ENCODE results near the gene TRAK1. TPM values are rescaled to one million over a fixed set of nuclear protein-coding genes. Genes with fewer than 3 reads are reported as not detected.

TRAK1 gene
- polyA plus RNA-seq, 1 donor (not counting 4 experiments of a cell fraction or from before 2014, with no cell fraction given), result 58.2 TPM

DNA sequence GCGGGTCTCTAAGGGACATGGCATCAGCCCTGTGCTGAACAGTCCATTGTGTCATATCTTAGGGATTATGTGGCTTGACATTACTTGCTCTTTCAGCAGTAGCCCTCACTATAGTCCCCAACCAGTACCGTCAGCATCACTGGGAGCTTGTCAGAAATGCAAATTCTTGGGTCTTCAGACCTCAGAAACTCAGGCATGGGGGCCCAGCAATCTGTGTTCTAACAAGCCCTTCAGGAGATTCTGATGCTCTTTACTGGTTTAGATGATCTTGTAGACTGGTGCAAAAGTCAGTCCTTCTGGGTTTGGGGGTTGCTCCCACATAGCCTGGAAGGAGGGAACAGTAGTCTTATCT lies 39.0 kb upstream of the TRAK1 start:
- Histone ChIP-seq H4K20me1 (ENCODE audit: control insufficient read depth, extremely low read depth, insufficient read depth, low read length) (no peaks in the 10 kb centered on the region), H3K79me2 (ENCODE audit: control insufficient read depth, insufficient read depth, low read length) (peaks cover 65% of the 10 kb centered on the region), H3K9me1 (ENCODE audit: control insufficient read depth, extremely low read depth, insufficient read depth, low read length) (no peaks in the 10 kb centered on the region), H3K27me3 (ENCODE audit: control insufficient read depth, extremely low read depth, insufficient read depth, low read length) (no peaks in the 10 kb centered on the region), H3K27ac (ENCODE audit: control insufficient read depth, insufficient read depth, low read length) (no peak overlapping the region), H2AFZ (ENCODE audit: control insufficient read depth, low read length) (no peak overlapping the region), H3K4me2 (ENCODE audit: control insufficient read depth, extremely low read depth, insufficient read depth, low read depth, low read length) (no peak overlapping the region), H3K9ac (ENCODE audit: control insufficient read depth, extremely low read depth, insufficient read depth, low read length) (no peak overlapping the region), H3K4me1 (ENCODE audit: control insufficient read depth, extremely low read depth, insufficient read depth, low read length) (peaks cover 35% of the 10 kb centered on the region), H3K4me3 (ENCODE audit: control insufficient read depth in 2 of 3, extremely low read depth in 1 of 3, insufficient read depth in 2 of 3, low read depth in 1 of 3, low read length in 3 of 3) (no peak overlapping the region), H3K9me3 (ENCODE audit: control insufficient read depth, low read depth, low read length) (no peaks in the 10 kb centered on the region), H3K36me3 (ENCODE audit: control insufficient read depth in 2 of 2, extremely low read depth in 1 of 2, insufficient read depth in 2 of 2, low read length in 2 of 2) (no peaks in the 10 kb centered on the region)
- TF ChIP-seq EZH2 (IDR thresholded peaks at IDR 0.05; ENCODE audit: low read length), result no peak
- no peak for TF ChIP-seq CTCF (optimal IDR thresholded peaks at IDR 0.05 in 1 of 3, IDR thresholded peaks at IDR 0.05 in 1 of 3, conservative IDR thresholded peaks at IDR 0.05 in 1 of 3; ENCODE audit: extremely low read depth in 1 of 3, insufficient read depth in 2 of 3, low read length in 3 of 3)
- no peak for FAIRE-seq
- dilution Hi-C loops (cut with MboI; ENCODE audit: extremely low pct_ligation_motif_present, low sequenced_read_pairs), result no loop called here
- DNase-seq (ENCODE audit: low read depth, low spot score), result no peak

- H4K20me1 ChIP-seq (ENCODE audit: control insufficient read depth, extremely low read depth, insufficient read depth, low read length), result no peaks in the 10 kb centered on the region
- H3K27ac ChIP-seq (ENCODE audit: control insufficient read depth, insufficient read depth, low read length), result peak overlapping the region; percentile 42
- no peaks in the 10 kb centered on the region for H3K27me3 ChIP-seq (ENCODE audit: control insufficient read depth, extremely low read depth, insufficient read depth, low read length)
- no peak overlapping the region for H3K4me3 ChIP-seq (ENCODE audit: control insufficient read depth in 2 of 3, extremely low read depth in 1 of 3, insufficient read depth in 2 of 3, low read depth in 1 of 3, low read length in 3 of 3)
- no peaks in the 10 kb centered on the region for H3K9me1 ChIP-seq (ENCODE audit: control insufficient read depth, extremely low read depth, insufficient read depth, low read length)
- no peaks in the 10 kb centered on the region for H3K36me3 ChIP-seq (ENCODE audit: control insufficient read depth in 2 of 2, extremely low read depth in 1 of 2, insufficient read depth in 2 of 2, low read length in 2 of 2)
- H3K9me3 ChIP-seq (ENCODE audit: control insufficient read depth, low read depth, low read length), result no peaks in the 10 kb centered on the region
- dilution Hi-C loops (cut with MboI; ENCODE audit: extremely low pct_ligation_motif_present, low sequenced_read_pairs), result no loop called here
- no peak overlapping the region for H3K4me2 ChIP-seq (ENCODE audit: control insufficient read depth, extremely low read depth, insufficient read depth, low read depth, low read length)
- H3K4me1 ChIP-seq (ENCODE audit: control insufficient read depth, extremely low read depth, insufficient read depth, low read length), result peaks cover 35% of the 10 kb centered on the region
- H2AFZ ChIP-seq (ENCODE audit: control insufficient read depth, low read length), result no peak overlapping the region
- H3K79me2 ChIP-seq (ENCODE audit: control insufficient read depth, insufficient read depth, low read length), result peaks cover 66% of the 10 kb centered on the region
- H3K9ac ChIP-seq (ENCODE audit: control insufficient read depth, extremely low read depth, insufficient read depth, low read length), result no peak overlapping the region
- FAIRE-seq, result no peak
- no peak for DNase-seq (ENCODE audit: low read depth, low spot score)
- TF ChIP-seq EZH2 (IDR thresholded peaks at IDR 0.05; ENCODE audit: low read length), result no peak
- TF ChIP-seq CTCF (optimal IDR thresholded peaks at IDR 0.05 in 1 of 3, IDR thresholded peaks at IDR 0.05 in 1 of 3, conservative IDR thresholded peaks at IDR 0.05 in 1 of 3; ENCODE audit: extremely low read depth in 1 of 3, insufficient read depth in 2 of 3, low read length in 3 of 3), result no peak
Measured at GRCh38 chr3:42052484-42053351, 38.4 kb upstream of the TRAK1 start.
